RKO (cell line): ENCODE measurements around the gene C8A.

Source experiments
- DNase-seq: peaks from one replicate; pipeline ENCODE4 v3.0.0-alpha.2; 2016; ENCODE audit warnings: low spot score

C8A gene

GRCh38 chr1:56854521-56855099, at the start of gene C8A:
C8A (plus strand) TSS chr1:56854797; CDS start chr1:56854902, 105 bp downstream.
- DNase-seq = no peak

DNA sequence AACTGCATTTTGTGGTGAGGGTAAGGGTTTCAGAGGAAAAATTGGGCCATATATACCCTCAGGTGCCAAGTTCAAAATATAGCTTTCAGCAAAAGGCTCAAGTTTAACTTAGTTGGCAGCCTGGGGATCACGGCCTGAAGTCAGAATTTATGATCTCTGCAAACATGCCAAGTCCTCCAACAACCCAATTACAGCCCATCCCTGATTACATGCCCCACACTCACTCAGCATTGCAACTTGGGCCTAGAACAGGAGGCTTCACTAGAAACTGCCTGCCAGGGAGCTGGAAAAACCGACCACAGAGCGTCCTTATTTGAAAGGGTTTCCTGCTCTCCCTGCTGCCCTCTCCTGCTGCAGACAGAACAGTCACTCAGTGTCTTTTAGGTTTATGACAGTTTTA, 47.8 kb upstream of the C8A start:
- no peak for DNase-seq

- no peak for DNase-seq
These were observed 46.2 kb upstream of the C8A start for GRCh38 chr1:56808410-56808809.

DNA sequence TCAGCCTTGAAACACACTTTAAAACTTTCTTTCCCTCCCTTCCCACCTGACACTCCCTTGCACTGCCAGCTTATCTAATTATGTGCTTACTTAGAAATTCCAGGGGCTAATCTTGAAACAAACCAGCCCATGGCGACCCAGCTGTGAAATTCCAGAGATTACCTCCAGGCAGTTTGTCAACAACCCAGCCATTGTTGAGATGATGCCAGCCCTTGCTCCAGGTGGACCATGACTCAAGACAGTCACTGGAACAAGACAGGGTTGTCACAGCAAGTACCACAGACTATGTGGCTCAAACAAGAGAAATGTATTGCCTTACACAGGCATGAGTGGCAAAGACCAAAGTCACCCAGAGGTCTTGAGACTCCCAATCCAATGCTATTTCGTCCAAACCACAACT, 43.3 kb upstream of the C8A start:
- DNase-seq = no peak

GRCh38 chr1:56814205-56814604, 40.4 kb upstream of the C8A start:
- no peak for DNase-seq

GRCh38 chr1:56816264-56816663, 38.3 kb upstream of the C8A start:
- DNase-seq = no peak

DNA sequence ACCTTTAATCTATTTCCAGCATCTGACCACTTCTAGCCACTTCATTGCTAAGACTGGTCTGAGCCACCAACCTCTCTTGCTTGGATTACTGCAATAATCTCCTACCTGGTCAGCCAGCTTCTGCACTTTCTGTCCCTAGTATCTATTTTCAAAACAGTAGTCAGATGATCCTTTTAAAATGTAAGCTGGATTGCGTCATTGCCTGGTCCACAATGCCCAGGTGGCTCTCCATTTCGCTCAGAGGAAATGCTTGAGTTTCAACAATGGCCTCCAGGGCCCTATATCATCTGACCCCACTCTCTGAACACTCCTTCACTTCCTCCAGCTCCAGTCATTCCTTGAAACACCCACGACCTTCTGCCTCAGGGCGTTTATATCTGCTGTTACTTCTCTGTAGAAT, 37.7 kb upstream of the C8A start:
- DNase-seq = no peak

- DNase-seq = no peak
These were observed 36.7 kb upstream of the C8A start for GRCh38 chr1:56817716-56818463.

- no peak for DNase-seq
These were observed 35.2 kb upstream of the C8A start, which contains the start of gene FYB2 for GRCh38 chr1:56819387-56819899. FYB2 (minus strand) TSS chr1:56819404; CDS start chr1:56819290, 114 bp downstream.

DNA sequence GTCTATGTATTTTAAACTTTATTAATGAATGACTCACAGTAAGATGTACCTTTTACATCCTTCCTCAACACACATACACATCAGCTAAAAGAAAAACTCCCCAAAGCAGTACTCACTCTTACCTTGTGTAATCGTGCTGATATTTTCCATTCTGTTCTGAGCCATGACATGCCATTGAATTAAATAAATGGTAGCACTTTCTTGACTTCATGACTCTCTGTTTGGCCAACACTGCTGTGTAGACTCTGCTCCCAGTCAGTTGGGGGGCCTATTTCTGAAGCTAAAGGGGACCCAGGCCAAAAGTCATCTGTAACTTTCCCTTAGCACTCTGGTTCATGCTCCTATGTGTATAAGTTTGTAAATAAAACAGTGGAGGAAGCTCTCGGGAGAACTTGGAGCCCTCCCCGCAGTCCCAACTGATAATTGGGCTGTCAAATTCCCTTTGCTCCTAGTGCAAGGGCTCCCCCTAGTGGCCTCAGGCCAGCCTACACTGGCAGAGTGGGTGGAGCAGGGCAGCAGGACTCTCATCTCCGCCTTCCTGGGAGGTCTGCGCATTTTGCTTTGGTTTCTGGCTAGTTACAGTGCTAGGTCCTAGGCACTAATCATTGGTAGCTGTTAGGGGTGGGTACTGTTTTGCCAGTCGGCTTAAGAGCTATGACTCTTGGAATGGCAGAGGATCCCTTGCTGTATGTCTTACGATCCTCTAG, 33.7 kb upstream of the C8A start:
- peak; percentile 66 for DNase-seq

DNA sequence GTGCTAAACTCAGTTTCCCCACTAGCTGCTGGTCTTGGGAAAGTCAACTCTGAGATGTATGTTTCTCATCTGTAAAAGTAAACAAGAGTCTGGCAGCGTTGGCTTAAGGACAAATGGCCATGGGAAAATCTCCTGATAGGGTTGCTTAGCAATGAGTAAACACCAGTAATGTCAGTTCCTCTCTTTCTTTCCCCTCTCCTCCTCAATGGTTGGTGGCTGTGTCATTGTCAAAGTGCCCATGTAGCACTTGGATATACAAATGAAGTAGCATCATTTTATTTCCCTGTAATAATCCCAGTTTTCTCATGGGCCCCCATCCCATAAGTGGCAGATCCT, 33.2 kb upstream of the C8A start:
- DNase-seq = no peak

DNA sequence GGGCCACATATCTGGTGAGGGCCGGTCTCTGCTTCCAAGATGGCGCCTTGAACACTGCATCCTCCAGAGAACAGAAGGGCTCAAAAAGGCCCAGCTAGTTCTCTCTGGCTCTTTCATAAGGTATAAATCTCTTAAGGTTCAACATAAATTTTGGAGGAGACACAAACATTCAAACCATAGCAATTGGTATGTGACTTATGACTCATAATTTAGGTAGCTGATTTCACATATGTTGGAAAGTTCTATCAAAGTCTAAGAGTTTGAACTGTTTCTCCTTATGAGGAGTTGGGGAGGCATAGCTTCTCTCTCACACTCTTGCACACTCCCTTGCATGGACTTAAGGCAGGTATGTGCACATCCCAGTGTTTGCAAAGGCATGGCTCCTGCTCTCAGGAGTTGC, 30.3 kb upstream of the C8A start:
- DNase-seq = no peak

DNA sequence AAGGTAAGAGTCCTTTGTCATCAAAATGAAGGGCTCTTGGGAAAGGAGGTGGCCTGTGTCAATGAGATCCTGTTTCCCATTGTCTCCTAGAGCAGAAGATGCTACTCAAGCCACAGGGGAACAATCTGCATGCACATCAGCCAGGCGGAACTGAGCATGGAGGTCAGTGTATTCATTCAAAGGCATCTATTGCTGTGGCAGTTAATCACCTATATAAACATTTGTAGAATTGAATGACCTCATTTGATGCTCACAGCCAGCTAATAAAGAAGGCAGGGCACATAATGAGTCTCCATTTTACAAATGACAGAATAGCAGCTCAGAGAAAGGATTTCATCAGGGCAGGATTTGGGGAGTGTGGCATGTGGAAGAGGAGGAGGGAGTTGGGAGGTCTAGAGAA, 29.7 kb upstream of the C8A start:
- DNase-seq = no peak

DNA sequence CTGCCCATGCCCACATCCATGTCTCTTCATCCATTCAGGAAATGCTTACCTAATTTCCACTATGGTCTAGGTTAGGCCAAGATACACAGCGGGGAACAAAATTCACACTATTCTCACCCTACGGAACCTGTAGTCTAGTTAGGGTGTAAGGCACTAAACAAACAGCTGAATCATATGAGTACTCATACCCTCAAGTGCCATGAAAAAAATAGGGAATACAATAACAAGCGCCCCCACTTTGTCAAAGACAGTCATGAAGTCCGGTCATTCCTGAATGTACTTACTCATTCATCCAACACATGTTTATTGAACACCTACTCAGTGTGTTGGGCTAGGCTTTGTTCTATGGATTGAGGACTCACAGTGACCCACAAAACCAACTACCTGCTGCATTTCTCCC, 29.2 kb upstream of the C8A start:
- no peak for DNase-seq

- no peak for DNase-seq
These were observed 26.9 kb upstream of the C8A start for GRCh38 chr1:56827711-56828110.

DNA sequence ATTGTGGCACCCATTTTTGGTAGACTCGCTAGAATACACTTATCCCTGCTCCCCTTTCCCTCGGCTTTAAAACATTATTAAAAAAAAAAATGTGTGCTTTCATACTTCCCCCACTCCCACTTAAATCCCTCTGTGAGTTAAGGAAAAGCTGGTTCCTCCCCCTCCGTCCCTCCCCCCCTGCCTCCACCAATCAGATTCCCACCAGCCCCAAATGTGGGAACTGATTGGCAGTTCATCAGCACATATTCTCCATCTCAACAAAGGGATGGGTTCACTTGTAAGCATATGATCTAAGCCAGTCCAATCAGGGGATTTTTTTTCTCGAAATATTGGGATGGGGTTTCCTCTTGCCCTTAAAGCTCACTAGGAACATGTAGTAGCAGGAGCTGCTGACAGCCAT, 24.5 kb upstream of the C8A start:
- no peak for DNase-seq

DNA sequence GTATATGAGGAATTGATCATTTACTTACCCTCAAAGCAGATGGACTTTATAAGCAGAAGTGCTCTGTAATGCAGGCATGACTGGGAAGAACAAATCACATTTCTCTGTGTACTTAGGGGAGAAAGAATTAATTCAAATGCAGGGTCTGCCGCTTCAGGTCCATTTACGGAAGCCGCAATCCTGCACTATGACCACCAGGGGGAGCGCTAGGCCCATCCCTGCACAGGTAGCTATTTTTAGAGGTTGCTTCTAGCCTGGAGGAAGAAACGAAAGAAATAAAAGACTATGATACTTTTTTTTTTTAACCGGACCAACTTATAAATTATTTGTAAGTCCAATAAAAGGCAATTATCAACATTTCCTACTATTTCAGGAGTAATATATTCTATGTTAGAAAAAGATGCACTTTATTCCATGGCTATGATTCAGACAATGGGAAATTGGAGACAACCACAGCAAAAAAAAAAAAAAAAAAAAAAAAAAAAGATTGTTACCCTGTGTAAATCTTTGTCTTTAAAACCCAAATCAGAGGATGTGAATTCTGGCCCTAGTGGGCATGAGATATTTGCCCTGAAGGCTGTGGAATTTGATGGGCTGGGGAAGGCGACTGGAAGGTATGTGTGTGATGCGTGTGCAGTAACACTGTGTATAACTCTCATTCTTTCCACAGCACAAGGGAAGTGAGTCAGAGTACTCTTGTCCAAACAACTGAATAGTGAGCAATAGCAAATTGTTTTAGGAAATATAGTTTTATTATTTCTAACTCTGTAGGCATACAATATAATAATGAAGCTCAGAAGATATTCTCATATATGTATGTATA, 22.5 kb upstream of the C8A start:
- DNase-seq = peak; percentile 59

GRCh38 chr1:56833088-56833487, 21.5 kb upstream of the C8A start:
- DNase-seq = no peak

DNA sequence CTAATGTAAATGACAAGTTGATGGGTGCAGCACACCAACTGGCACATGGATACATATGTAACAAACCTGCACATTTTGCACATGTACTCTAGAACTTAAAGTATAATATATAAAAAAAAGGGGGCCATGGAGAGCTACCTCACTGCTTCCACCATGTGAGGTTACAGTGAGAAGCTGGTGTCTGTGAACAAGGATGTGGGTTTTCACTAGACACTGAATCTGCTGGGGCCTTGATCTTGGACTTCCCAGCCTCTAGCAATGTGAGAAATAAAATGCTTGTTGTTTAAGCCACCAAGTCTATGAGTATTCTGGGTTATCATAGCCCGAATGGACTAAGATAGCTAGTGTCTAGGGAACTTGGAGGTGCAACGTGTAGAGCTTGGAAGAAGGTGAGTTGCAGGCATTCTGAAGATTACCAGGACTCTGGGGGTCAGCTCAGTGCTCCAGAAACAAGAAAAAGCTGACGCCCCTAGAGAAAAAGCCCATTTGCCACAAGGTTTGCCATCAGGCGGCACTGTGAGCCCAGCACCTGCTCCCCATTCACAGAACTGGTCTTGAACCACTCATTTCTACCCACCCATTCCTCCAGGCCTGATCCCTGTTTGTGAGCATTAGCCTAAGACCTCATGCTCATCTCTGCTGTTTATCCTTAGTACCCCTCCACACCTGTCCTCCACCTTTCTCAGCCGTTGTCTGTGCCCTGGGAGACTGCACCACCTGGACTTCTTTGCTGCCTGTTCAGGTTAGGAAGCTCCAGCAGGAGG, 20.3 kb upstream of the C8A start:
- no peak for DNase-seq

GRCh38 chr1:56835657-56836056, 18.9 kb upstream of the C8A start:
- no peak for DNase-seq

- no peak for DNase-seq
These were observed 18.2 kb upstream of the C8A start for GRCh38 chr1:56836359-56836758.
